GM12878 (cell line): ENCODE data around the gene LANCL3.

Source experiments
- MAX ChIP-seq: IDR thresholded peaks from 2 replicates; pipeline ENCODE4 v1.6.1; 2012; ENCODE audit warnings: low read depth, low read length, improper control_type of control experiment
- ZNF24 ChIP-seq: fragments of 450-650 bp; IDR thresholded peaks from 2 replicates; pipeline ENCODE4 v1.6.1; 2017; ENCODE audit warnings: antibody characterized with exemption, mild to moderate bottlenecking

GRCh38 chrX:37717708-37718107 lies 146.2 kb downstream of the LANCL3 start:
- TF ChIP-seq ZNF24 (no peak), MAX (no peak)
